Cortex of kidney (tissue), 1 donor: Measurements from ENCODE around the gene ELF5.

Experiments used
- DNase-seq: peaks from one replicate; lab custom pipeline; 2025; lab: John Stamatoyannopoulos, UW

ELF5 gene

GRCh38 chr11:34454308-34455032 is 59.1 kb downstream of the ELF5 start:
- no peak for DNase-seq

GRCh38 chr11:34451053-34451452 is 62.5 kb downstream of the ELF5 start:
- DNase-seq, result no peak

DNA sequence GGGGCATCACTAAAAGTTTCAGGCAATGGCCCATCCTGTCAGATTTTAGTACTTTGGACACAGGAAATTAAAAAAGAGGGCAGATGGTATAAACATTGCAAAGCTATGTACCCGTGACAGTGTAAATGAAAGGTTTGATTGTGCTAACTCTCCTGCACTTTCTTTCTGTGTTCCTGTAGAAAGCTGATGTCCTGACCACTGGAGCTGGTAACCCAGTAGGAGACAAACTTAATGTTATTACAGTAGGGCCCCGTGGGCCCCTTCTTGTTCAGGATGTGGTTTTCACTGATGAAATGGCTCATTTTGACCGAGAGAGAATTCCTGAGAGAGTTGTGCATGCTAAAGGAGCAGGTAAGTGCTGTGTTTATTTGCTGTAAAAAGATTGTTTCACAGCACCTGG is 64.6 kb downstream of the ELF5 start:
- DNase-seq, result no peak

GRCh38 chr11:34448223-34448994 is 65.2 kb downstream of the ELF5 start:
- no peak for DNase-seq

GRCh38 chr11:34447044-34447443 is 66.5 kb downstream of the ELF5 start:
- DNase-seq, result no peak

- DNase-seq, result no peak
Measured at GRCh38 chr11:34446386-34446785, 67.2 kb downstream of the ELF5 start.

DNA sequence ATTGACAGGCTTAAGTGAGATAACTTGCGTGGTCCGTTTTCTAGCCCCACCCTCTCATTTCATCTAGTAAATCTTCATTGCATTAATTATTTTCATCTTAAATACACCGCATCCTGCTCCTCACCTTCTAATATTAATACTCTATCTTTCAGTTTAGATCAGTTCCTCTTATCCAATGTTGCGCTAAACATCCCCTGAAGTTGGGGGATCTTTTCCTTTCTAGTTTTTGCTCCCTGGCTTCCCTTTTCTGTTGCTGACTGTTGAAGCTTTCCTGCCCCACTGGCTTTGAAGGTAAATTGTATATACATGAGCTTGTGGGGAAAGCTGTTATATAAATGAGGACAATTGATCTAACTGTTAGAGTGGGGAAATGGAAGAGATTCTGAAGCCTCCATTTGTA is 67.6 kb downstream of the ELF5 start:
- DNase-seq, result no peak

DNA sequence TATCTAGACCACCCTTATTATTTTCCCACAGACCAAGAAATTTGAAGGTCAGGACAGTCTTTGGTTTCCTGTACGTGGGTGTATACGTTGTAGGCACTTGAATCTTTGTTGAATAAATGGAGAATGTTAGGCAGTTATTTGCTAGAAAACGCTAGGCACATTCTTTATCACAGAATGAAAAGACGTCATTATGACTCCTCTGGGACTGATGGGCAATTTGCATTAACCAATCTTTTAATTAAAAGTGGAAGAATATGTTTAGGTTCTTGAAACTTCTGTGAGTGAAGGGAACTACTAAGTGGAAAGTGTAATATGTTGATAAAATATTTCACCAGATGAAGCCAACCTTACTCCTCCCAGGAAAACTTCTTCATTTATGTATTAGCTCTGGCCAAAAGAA is 69.2 kb downstream of the ELF5 start:
- DNase-seq, result no peak

GRCh38 chr11:34443136-34443535 is 70.5 kb downstream of the ELF5 start:
- no peak for DNase-seq

DNA sequence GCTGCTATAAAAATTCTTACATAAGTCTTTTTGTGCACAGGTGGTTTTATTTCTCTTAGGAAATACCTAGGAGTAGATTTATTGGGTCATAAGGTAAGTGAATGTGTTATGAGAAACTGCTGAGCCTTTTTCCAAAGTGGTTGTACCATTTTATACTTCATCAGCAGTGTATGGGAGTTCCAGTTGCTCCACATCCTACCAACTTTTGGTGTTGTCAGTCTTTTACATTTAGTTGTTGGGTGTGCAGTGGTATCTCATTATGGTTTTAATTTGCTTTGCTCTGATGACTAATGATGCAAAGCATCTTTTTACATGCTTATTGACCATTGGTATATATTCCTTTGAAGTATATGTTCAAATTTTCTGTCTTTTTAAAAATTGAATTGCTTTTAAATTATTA is 71.8 kb downstream of the ELF5 start:
- DNase-seq, result no peak

- no peak for DNase-seq
Measured at GRCh38 chr11:34439610-34440198, 73.9 kb downstream of the ELF5 start.

- peak; percentile 40 for DNase-seq
Measured at GRCh38 chr11:34438529-34439507, 74.8 kb downstream of the ELF5 start, which contains the start of gene CAT. TSS of gene CAT (plus strand) at chr11:34438934. CDS start at chr11:34439014, 80 bp downstream.

GRCh38 chr11:34437224-34438125 is 76.1 kb downstream of the ELF5 start:
- no peak for DNase-seq

GRCh38 chr11:34433899-34434298 is 79.7 kb downstream of the ELF5 start:
- DNase-seq, result no peak

DNA sequence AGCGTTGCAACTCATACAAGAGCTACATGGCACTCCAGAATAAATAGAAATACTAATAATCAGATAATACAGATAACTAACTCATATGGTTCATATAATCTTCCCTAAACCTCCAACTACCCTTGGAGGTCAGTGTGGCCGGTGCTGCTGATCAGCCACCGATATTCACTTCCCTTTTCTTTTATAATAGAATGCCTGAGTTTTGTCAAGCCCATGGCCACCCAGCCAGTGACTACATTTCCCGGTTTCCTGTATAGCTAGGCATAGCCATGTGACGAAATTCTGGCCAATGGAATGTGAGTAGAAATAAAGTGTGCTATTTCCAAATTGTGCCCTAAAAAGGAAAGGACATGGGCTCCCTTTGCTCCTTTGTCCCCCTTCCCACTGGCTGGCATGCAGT is 80.8 kb downstream of the ELF5 start:
- DNase-seq, result no peak

- no peak for DNase-seq
Measured at GRCh38 chr11:34431979-34432378, 81.6 kb downstream of the ELF5 start.
